SU-DHL-6 (cell line): Measurements from ENCODE around the gene TBX5.

Experiments
- CTCF ChIP-seq: fragments of 200-600 bp; sonication (generic); IDR thresholded peaks from one replicate; pipeline ENCODE4 v1.5.1; 2017; ENCODE audit warnings: antibody characterized with exemption, mild to moderate bottlenecking, low read length, moderate library complexity; ENCODE audit not compliant: insufficient read depth, poor library complexity, severe bottlenecking
- EZH2phosphoT487 ChIP-seq: fragments of 200-600 bp; sonication (generic), shearing (Covaris generic); conservative IDR thresholded peaks from 2 replicates; pipeline ENCODE4 v1.6.1; 2018; ENCODE audit warnings: mild to moderate bottlenecking, antibody characterized with exemption, low read length, moderate library complexity, mixed read lengths

GRCh38 chr12:114411071-114411837 is 5.3 kb upstream of the TBX5 start:
- TF ChIP-seq CTCF (no peak), EZH2phosphoT487 (no peak)
